Effector CD8-positive, alpha-beta T cell (primary cell): Measurements from ENCODE around the gene ODF2L.

Source experiments
- DNase-seq: peaks from one replicate; lab custom pipeline; 2025; lab: John Stamatoyannopoulos, UW
- total RNA-seq, 4 experiments: gene quantifications; one replicate each; lab custom pipeline; 2026; lab: John Stamatoyannopoulos, UW

ODF2L gene, protein sequence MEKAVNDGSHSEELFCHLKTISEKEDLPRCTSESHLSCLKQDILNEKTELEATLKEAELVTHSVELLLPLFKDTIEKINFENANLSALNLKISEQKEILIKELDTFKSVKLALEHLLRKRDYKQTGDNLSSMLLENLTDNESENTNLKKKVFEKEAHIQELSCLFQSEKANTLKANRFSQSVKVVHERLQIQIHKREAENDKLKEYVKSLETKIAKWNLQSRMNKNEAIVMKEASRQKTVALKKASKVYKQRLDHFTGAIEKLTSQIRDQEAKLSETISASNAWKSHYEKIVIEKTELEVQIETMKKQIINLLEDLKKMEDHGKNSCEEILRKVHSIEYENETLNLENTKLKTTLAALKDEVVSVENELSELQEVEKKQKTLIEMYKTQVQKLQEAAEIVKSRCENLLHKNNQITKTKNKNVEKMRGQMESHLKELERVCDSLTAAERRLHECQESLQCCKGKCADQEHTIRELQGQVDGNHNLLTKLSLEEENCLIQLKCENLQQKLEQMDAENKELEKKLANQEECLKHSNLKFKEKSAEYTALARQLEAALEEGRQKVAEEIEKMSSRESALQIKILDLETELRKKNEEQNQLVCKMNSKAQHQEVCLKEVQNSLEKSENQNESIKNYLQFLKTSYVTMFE
- 50.0 to 88.8 (median 56.7) reads per million in 4 experiments for total RNA-seq

- peak; percentile 83 for DNase-seq
Observed at GRCh38 chr1:86395751-86396497, at the start of gene ODF2L. Gene ODF2L, minus strand, starts transcription at chr1:86396323. Its CDS starts 9,296 bp downstream, at chr1:86387027.

DNA sequence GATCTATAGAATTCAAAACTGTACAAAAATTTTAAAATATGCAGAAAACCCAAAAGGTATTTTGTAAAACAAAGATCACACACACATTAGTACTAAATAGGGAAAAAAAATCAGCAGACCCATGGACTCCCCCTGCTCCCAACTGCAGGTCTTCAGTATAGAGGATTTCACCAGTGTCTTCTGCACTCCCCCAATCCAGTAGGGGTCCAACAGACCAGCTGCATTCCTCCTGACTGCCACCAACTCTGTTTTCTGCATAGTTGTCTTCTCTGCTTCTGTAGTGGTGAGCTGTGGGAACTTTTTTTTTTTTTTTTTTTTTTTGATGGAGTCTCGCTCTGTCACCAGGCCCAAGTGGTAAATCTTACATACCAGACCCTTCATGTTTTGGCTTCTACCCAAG is 49.8 kb upstream of the ODF2L start:
- DNase-seq: no peak

DNA sequence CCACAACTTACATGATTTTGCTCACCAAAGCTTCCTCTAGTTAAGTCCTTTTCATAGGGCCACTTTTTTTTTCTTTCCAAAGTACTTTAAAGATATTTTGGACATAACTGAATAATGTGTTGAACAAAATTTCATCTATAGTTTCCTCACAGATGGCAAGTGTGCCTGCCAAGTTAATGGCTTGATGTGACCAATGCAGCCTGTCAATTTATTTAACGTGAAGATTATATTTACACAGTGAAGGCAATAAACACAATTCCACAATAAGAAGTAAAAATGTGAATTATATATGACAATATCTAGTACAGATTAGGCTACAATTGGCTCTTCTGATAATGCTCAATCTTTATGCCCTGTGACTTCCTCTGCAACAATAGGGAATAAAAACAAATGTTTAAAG is 45.9 kb upstream of the ODF2L start:
- DNase-seq: no peak

DNA sequence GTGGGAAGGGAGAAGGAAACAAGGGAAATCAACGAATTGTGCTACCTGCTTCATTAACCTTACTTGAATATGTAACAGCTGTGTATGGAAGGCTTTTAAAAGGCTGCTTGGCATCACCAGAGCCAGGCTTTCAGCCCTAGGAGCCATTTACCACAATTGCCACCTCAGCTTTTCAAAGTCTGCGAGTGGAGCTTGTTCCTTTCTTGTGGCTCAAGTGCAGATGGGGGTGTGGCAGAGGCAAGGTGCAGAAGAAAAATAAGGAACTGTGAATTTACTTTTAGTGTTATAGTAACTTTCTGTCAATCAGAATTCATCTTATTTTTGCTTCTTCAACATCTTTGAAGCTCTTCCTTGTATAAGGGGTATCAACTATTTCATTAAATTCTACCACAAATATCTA is 45.5 kb upstream of the ODF2L start:
- DNase-seq: peak; percentile 6

DNA sequence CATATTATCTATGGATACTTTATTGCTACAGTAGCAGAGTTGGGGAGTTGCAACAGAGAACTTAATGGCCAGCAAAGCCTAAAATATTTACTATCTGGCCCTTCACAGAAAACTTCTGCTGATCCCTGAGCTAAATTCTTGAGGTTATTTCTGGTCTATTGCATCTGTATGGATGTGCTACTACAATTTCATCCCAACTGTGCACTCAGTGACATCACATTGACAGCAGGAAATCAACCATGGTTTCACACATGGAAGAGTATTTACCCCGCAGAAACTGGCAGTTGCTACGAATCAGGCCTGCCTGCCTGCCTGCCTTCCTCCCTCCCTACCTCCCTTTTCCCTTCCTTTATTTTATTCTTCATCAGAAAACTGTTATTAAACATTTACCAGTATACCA is 39.9 kb upstream of the ODF2L start:
- DNase-seq: no peak

DNA sequence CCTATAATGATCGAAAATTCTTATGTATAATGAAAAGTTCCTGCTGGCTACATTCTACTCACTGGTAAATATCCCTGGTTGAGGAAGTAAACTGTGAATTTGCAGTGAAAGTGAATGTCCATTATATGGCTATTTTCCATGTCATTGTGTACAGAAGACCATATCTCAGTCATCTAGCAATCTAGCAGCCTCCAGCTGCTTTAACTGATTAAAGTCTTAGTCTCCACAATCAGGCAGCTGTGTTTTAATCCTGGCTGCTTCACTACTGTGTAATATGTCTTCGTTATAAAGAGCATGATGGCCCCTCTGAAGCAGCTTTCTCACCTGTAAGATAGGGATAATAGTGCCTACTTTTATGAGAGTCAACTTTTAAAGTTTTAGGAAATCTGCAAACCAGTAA is 39.2 kb upstream of the ODF2L start:
- DNase-seq: no peak

GRCh38 chr1:86434059-86434458 is 37.9 kb upstream of the ODF2L start:
- DNase-seq: no peak

GRCh38 chr1:86430376-86430775 is 34.3 kb upstream of the ODF2L start:
- DNase-seq: no peak

GRCh38 chr1:86429835-86430234 is 33.7 kb upstream of the ODF2L start:
- no peak for DNase-seq

- no peak for DNase-seq
Observed at GRCh38 chr1:86429122-86429725, 33.1 kb upstream of the ODF2L start.

- DNase-seq: no peak
Observed at GRCh38 chr1:86423873-86424272, 27.8 kb upstream of the ODF2L start, which contains the start of gene CLCA2. Gene CLCA2, plus strand, starts transcription at chr1:86424171. Its CDS starts 77 bp downstream, at chr1:86424248.

DNA sequence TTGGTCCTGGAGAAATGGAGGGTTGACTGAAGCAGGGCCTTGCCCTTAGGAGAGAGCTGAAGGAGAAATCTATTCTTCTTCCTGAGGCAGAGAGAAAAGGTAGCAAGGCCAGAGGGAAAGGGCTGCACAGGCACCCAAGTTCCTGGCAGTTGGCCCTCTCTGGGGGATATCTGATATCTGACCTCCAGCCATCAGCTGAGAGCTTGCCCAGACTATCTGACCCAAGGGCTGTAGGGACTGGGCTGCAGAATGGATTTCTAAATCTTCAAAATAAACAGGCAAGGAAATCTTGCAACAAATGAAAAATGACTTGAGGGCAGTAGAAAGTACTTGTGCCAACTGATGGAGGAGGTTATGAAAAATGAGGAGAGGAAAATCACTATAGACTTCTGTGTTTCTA is 27.4 kb upstream of the ODF2L start:
- no peak for DNase-seq

DNA sequence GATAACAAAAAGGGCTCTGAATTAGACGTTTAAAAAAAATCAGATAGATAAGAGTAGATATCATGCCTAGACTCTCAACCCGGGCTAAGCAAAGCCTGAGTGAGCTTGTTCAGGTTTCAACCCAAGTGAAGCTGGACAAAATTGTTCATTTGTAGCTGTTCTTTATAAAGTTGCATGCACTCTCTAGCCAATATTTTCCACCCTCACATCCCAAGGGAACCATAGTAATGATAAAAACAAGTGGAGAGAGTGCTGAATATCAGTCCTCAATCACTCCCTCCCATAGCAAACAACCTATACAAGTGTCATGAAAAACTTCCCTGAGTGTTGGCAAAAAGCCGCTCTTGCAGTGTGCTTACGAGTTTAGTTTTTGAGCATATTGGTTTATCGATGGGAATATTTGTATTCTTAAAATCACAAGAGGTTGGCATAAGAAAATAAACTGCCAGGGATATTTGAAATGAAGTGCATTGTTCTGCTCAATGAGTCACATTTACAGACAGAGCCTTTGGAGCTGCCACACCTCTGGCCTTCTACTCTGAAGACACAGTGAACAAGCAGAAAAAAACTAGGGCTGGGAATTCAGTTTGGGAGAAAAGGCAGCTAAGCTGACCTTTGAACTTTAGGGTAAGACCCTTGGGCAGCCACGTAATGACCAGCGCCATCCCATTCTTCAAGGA is 25.6 kb upstream of the ODF2L start:
- no peak for DNase-seq

GRCh38 chr1:86419277-86419903 is 23.3 kb upstream of the ODF2L start:
- no peak for DNase-seq

- no peak for DNase-seq
Observed at GRCh38 chr1:86416343-86416742, 20.2 kb upstream of the ODF2L start.

DNA sequence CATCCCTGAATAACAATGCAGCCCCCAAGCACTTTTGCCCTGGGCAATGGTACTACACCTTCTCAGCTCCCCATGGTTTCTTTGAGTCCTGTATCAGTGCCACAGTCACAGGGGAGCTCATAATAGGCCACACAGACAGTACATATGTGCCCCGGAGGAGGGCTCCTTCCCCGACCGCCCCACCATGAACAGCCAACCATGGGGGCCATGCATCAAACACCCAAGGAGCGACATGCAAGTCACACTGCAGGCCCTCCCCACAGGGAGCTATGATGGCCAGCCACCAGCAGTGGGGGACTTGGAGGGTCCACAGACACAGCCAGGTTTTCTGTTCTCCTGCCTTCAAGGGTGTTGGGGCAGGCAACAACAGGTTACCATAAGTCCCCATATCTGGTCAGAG is 14.8 kb upstream of the ODF2L start:
- DNase-seq: no peak

GRCh38 chr1:86409416-86410021 is 13.4 kb upstream of the ODF2L start:
- no peak for DNase-seq

- no peak for DNase-seq
Observed at GRCh38 chr1:86396498-86396890, 371 bp upstream of the ODF2L start.

DNA sequence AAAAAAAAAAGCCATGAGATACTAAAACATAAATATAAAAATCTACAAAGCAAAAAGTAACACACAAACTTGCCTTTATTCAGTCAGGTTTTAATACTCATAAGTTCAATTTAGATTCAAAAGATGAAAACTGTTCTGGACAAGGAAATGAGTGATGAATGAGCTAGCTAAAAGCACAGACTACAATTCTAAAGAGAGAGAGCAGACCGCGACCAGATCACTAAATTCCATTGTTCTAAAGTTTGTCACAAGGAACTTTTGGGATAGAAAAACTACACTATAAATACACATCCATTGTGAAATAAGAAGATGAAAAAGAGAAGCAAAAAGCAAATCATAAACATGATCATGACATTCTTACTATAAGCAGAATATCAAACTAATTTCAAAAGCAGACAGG is 1.7 kb downstream of the ODF2L start:
- DNase-seq: no peak

GRCh38 chr1:86389307-86389706 is 6.8 kb downstream of the ODF2L start:
- DNase-seq: no peak

GRCh38 chr1:86388777-86389176 is 7.3 kb downstream of the ODF2L start:
- no peak for DNase-seq
